Suprapubic skin (tissue), 4 donors: ENCODE measurements around the gene LAMA5.

Source experiments
- EP300 ChIP-seq: sonication (generic); formaldehyde crosslinking; IDR thresholded peaks from one replicate; pipeline ENCODE4 v1.6.1; 2017; ENCODE audit warnings: antibody characterized with exemption
- POLR2A ChIP-seq, 2 donors: fragments of 450-650 bp; IDR thresholded peaks; one replicate each; pipeline ENCODE4 v1.6.1; 2017; ENCODE audit warnings: antibody characterized with exemption in 2 of 2, mild to moderate bottlenecking in 2 of 2, moderate library complexity in 2 of 2
- POLR2AphosphoS5 ChIP-seq, 3 donors: sonication (generic); formaldehyde crosslinking; IDR thresholded peaks; one replicate each; pipeline ENCODE4 v1.6.1; 2017; ENCODE audit warnings: antibody characterized with exemption in 3 of 3
- TF ChIP-seq, protein P1 (sequence below), 2 donors: fragments of 200-600 bp in 1 of 2; fragments of 450-650 bp in 1 of 2; sonication (generic) in 1 of 2; IDR thresholded peaks; one replicate each; pipeline ENCODE4 v1.5.1; 2016 to 2019; ENCODE audit warnings: antibody characterized with exemption in 2 of 2, mild to moderate bottlenecking in 1 of 2, moderate library complexity in 1 of 2

- TF ChIP-seq EP300 (no peak), POLR2AphosphoS5 (IDR thresholded peaks at IDR 0.05) (no peak), POLR2A (IDR thresholded peaks at IDR 0.05) (no peak)
- TF ChIP-seq, protein P1, sequence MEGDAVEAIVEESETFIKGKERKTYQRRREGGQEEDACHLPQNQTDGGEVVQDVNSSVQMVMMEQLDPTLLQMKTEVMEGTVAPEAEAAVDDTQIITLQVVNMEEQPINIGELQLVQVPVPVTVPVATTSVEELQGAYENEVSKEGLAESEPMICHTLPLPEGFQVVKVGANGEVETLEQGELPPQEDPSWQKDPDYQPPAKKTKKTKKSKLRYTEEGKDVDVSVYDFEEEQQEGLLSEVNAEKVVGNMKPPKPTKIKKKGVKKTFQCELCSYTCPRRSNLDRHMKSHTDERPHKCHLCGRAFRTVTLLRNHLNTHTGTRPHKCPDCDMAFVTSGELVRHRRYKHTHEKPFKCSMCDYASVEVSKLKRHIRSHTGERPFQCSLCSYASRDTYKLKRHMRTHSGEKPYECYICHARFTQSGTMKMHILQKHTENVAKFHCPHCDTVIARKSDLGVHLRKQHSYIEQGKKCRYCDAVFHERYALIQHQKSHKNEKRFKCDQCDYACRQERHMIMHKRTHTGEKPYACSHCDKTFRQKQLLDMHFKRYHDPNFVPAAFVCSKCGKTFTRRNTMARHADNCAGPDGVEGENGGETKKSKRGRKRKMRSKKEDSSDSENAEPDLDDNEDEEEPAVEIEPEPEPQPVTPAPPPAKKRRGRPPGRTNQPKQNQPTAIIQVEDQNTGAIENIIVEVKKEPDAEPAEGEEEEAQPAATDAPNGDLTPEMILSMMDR (IDR thresholded peaks at IDR 0.05), result no peak
Measured at GRCh38 chr20:62405981-62406513, 38.9 kb upstream of the LAMA5 start.
